ENCODE measurements around the gene RRAGB.

DNA sequence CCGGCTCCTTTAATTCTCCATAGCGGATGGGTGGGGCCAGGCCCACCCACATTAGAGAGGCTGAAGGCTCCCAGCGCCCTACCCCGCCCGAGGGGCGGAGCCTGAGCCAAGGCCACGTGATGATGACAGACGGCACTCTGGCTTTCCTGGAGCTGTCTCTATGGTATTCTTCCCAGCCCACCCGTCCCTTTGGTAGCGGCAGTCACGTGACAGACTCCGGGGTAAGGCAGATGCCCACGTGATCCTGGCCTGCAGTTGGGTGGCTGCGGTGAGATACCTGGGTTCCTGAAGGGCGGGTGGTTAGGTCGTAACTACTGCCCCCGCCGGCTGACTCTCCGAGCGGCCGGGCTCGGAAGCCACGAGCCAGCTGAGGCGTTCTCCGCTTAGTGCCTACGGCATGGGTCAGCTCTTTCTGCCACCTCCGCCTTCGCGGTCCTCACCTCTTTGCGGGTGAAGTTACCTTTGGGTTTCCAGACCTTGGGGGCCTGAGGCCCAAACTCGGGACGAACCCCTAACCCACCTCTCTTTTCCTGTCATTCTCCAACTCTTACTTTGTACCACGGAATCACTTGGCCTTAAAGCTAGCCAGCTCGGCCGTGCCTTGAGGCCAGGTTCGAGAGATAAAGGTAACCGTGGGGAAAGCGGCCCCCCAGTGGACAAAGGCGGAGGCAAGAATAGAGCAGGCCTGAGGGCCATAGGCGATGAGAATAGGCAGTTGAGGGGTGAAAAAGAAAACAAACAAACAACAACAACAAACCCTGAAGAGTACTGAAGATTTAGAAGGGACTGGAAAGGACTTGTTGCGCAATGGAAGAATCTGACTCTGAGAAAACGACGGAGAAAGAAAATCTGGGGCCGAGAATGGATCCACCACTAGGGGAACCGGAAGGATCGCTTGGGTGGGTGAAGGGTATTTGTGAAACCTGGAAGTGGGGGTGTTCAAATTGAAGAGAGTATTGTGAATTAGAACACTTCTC is at the start of gene RRAGB:
- peak in 3 of 4 donors; percentile 38 to 60 (median 57) for TF ChIP-seq POLR2A (IDR thresholded peaks at IDR 0.05)
- peak; percentile 37 to 64 (median 47) for TF ChIP-seq CTCF (IDR thresholded peaks at IDR 0.05)
- TF ChIP-seq POLR2AphosphoS5 (IDR thresholded peaks at IDR 0.05), result peak; percentile 14 to 73

Measured in upper lobe of left lung (tissue), 4 donors.